GM21381 (cell line): ENCODE measurements around the gene TINAG.

ENCODE experiments used
- ATAC-seq: cut with Tn5 transposase; IDR thresholded peaks from one replicate; pipeline ENCODE4 v1.9.1; 2021; ENCODE audit warnings: mild to moderate bottlenecking, moderate library complexity; ENCODE audit not compliant: unreplicated experiment

Gene TINAG

DNA sequence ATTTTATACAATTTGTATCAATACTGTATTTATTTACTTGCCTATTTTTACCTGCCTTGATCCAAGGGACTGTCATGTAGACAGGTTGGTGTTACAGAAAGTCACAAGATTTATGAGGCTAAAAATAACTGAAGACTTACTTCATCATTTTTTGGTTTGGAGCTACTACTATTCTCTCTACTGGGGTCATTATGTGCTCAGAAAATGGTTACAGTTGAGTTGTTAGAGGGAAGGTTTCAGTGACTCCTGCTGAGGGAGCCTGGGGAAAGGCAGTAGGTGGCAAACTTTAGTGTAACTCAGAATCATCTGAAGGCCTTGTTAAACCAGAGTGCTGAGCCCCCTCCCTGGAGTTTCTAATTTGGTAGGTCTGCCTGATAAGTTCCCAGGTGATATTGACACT, 118.8 kb downstream of the TINAG start:
- no peak for ATAC-seq

GRCh38 chr6:54427396-54427937, 119.2 kb downstream of the TINAG start:
- ATAC-seq: no peak

- peak; percentile 90 for ATAC-seq
Observed at GRCh38 chr6:54428431-54428830, 120.2 kb downstream of the TINAG start.

DNA sequence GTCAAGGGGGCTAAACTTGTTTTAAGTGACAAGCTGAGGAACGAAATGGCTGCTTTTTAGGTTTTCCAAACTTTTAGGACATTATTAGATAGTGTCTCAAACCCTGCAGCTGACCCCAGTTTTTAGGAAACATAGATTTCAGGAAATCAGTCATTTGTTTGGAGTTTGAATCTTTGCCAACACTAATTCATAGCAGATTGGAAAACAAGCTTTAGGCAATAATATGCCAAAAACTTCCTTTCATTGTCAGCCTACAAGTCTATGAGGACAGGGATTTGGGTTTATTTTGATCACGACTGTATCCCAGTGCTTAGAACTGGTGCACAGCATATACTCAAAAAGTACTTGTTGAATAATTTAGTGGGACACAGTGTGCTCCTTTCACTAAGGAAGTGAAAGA, 123.2 kb downstream of the TINAG start:
- ATAC-seq: no peak
